Lung (tissue), 12 donors: ENCODE data around the gene RXFP1. TPM values are rescaled to one million over a fixed set of nuclear protein-coding genes. Genes with fewer than 3 reads are reported as not detected.

Experiments
- ATAC-seq: fragments of 200-7000 bp; cut with Tn5 transposase; one replicate; pipeline ENCODE4 v1.9.1; 2020; ENCODE audit warnings: moderate number of reproducible peaks; ENCODE audit not compliant: insufficient read depth, low FRiP score
- DNase-seq, 3 donors: peaks; one replicate each; pipeline ENCODE4 v3.0.0-alpha.2; 2013 to 2017
- H3K27ac ChIP-seq, 2 donors: one replicate each; pipeline ENCODE4 v1.5.1; 2013; ENCODE audit warnings: mild to moderate bottlenecking in 2 of 2, moderate library complexity in 2 of 2, control low read depth in 1 of 2, inconsistent platforms in 1 of 2, low read depth in 1 of 2, low read length in 1 of 2
- H3K27me3 ChIP-seq, 3 donors: one replicate each; pipeline ENCODE4 v1.5.1; 2013; ENCODE audit warnings: low read length in 2 of 3; ENCODE audit not compliant: control insufficient read depth in 3 of 3, insufficient read depth in 3 of 3
- H3K36me3 ChIP-seq, 4 donors: one replicate each; pipeline ENCODE4 v1.5.1; 2013; ENCODE audit warnings: low read length in 4 of 4, mild to moderate bottlenecking in 1 of 4, moderate library complexity in 1 of 4; ENCODE audit not compliant: control insufficient read depth in 4 of 4, insufficient read depth in 4 of 4
- H3K4me1 ChIP-seq, 5 donors: one replicate each; pipeline ENCODE4 v1.5.1; 2013; ENCODE audit warnings: low read length in 5 of 5, mild to moderate bottlenecking in 2 of 5, moderate library complexity in 1 of 5; ENCODE audit not compliant: control insufficient read depth in 5 of 5, insufficient read depth in 5 of 5
- H3K4me3 ChIP-seq: one replicate; pipeline ENCODE4 v1.5.1; 2013; ENCODE audit warnings: mild to moderate bottlenecking, control low read depth, moderate library complexity
- H3K9ac ChIP-seq, 2 donors: one replicate each; pipeline ENCODE4 v1.5.1; 2013; ENCODE audit warnings: low read length in 2 of 2, control low read depth in 1 of 2; ENCODE audit not compliant: insufficient read depth in 1 of 2
- H3K9me3 ChIP-seq, 4 donors: one replicate each; pipeline ENCODE4 v1.5.1; 2013; ENCODE audit warnings: low read length in 3 of 4, mild to moderate bottlenecking in 1 of 4, moderate library complexity in 1 of 4; ENCODE audit not compliant: control insufficient read depth in 4 of 4, insufficient read depth in 3 of 4
- CTCF ChIP-seq: IDR thresholded peaks from 2 replicates; pipeline ENCODE4 v1.5.1; 2012; ENCODE audit warnings: mild to moderate bottlenecking; ENCODE audit errors: control extremely low read depth, extremely low read depth
- WGBS, 2 donors: extraction: QIAGEN DNeasy Blood & Tissue Kit; methylation state at CpG; one replicate each; pipeline ENCODE4 v1.1.7; 2013; 5-methylcytosine and 5-hydroxymethylcytosine counted together
- polyA plus RNA-seq, 2 donors: library from polyadenylated mRNA; stranded (reverse); fragments of 200-250 nt; gene quantifications; one replicate each; pipeline ENCODE4 v1.2.1, GENCODE V29; 2013
- total RNA-seq, 2 donors: library from RNA; depleted of rRNA in 1 of 2; stranded (reverse); fragments of >200 nt in 1 of 2; gene quantifications; one replicate each; pipeline ENCODE4 v1.2.1, GENCODE V29; 2014 to 2021
- donor health status: control.
- donor health status: control.
- donor health status: Bipolar disorder and iron deficiency.
- donor health status: healthy.
- donor health status: DM: yes; HTN: yes; CAD: no.

RXFP1 gene
- total and polyA plus RNA-seq, 4 donors: 1.5 to 10.7 (median 2.6) TPM

GRCh38 chr4:158597879-158598596 lies 76.4 kb downstream of the RXFP1 start:
- H3K27me3 ChIP-seq: no peaks in the 10 kb centered on the region
- H3K36me3 ChIP-seq: no peaks in the 10 kb centered on the region
- no peak overlapping the region for H3K4me3 ChIP-seq
- H3K9ac ChIP-seq: no peak overlapping the region
- no peak for DNase-seq
- no peak for TF ChIP-seq CTCF
- H3K9me3 ChIP-seq: no peaks in the 10 kb centered on the region
- H3K27ac ChIP-seq: no peak overlapping the region
- 71 to 82% methylated on average over 5 of the region's 5 CpGs for WGBS, 2 donors
- ATAC-seq: no peak
- no peaks in the 10 kb centered on the region for H3K4me1 ChIP-seq

DNA sequence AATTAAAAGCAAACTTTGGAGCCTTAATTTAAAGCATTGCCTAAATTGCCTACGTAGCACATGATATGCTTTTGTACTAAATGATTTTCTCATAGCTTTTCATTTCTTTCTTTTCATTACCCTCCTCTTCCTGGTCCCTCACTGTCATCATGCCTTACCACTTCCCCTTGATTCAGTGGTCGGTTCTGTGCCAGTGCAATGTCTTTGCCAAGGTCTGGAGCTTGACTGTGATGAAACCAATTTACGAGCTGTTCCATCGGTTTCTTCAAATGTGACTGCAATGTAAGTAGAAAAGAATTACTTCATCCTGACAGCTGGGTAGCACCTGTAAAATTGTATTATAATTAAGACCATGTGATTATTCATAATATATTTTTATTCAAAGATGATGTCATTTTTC lies 77.5 kb downstream of the RXFP1 start:
- Histone ChIP-seq H3K9me3 (no peaks in the 10 kb centered on the region), H3K36me3 (no peaks in the 10 kb centered on the region), H3K4me3 (no peak overlapping the region), H3K9ac (no peak overlapping the region), H3K27me3 (no peaks in the 10 kb centered on the region), H3K4me1 (no peaks in the 10 kb centered on the region), H3K27ac (no peak overlapping the region)
- TF ChIP-seq CTCF: no peak
- ATAC-seq: no peak
- 38 to 61% methylated on average over 4 of the region's 4 CpGs for WGBS, 2 donors
- DNase-seq: no peak

GRCh38 chr4:158599765-158600498 lies 78.2 kb downstream of the RXFP1 start:
- no peak overlapping the region for H3K27ac ChIP-seq
- no peak overlapping the region for H3K4me3 ChIP-seq
- 78 to 83% methylated on average over 3 of the region's 3 CpGs for WGBS, 2 donors
- H3K9me3 ChIP-seq: no peaks in the 10 kb centered on the region
- no peaks in the 10 kb centered on the region for H3K27me3 ChIP-seq
- no peaks in the 10 kb centered on the region for H3K4me1 ChIP-seq
- ATAC-seq (no peak), DNase-seq (no peak)
- no peaks in the 10 kb centered on the region for H3K36me3 ChIP-seq
- no peak overlapping the region for H3K9ac ChIP-seq
- TF ChIP-seq CTCF: no peak
